ENCODE data around the gene PDE4A. TPM values are rescaled to one million over a fixed set of nuclear protein-coding genes. Genes with fewer than 3 reads are reported as not detected.

PDE4A gene
- polyA plus RNA-seq, 2 of the 4 experiments (the other 2 are of a cell fraction): 1.2 to 3.7 TPM

- peak; percentile 82 to 83; a peak in 5 of 6 replicates for ATAC-seq
These were observed 51.6 kb downstream of the PDE4A start for GRCh38 chr19:10471909-10472308.

GRCh38 chr19:10473192-10473591 lies 52.9 kb downstream of the PDE4A start:
- Histone ChIP-seq H3K27ac (no peak overlapping the region), H3K4me1 (no peaks in the 10 kb centered on the region), H3K4me2 (no peak overlapping the region), H3K9me3 (no peaks in the 10 kb centered on the region), H3K4me3 (no peak overlapping the region)
- WGBS (ENCODE audit: missing lambda C conversion rate): 66% methylated on average over 5 of the region's 5 CpGs
- no peak for FAIRE-seq
- DNase-seq (ENCODE audit: low read depth in 1 of 2, low spot score in 1 of 2): no peak
- POLR2A ChIA-PET: interaction anchor here (1.0 kb wide), 1 partner anchor 11 kb away, joined by 3 read pairs; no protein-coding TSS in a partner anchor
- ATAC-seq: no peak
- no peak for TF ChIP-seq PBX3 (IDR thresholded peaks at IDR 0.05)
- TF ChIP-seq BHLHE40 (IDR thresholded peaks at IDR 0.05; ENCODE audit: low read depth, low read length): no peak
- no peak for TF ChIP-seq HES2 (IDR thresholded peaks at IDR 0.05)
- CTCF ChIA-PET: interaction anchor here (1.2 to 2.0 kb wide), 4 partner anchors 11 to 55 kb away, joined by 5 to 10 read pairs (median 6); no protein-coding TSS in a partner anchor

More at GRCh38 chr19:10471909-10472308, 51.6 kb downstream of the PDE4A start:
- WGBS (ENCODE audit: missing lambda C conversion rate): 22% methylated on average over 6 of the region's 6 CpGs
- no peaks in the 10 kb centered on the region for H3K4me1 ChIP-seq
- FAIRE-seq (no peak), DNase-seq (ENCODE audit: low read depth in 1 of 2, low spot score in 1 of 2) (peak; percentile 28 to 62)
- H3K9me3 ChIP-seq: no peaks in the 10 kb centered on the region
- H3K4me3 ChIP-seq: no peak overlapping the region
- ChIA-PET CTCF (interaction anchor here (0.5 to 2.0 kb wide), 7 partner anchors 10 to 228 kb away, joined by 3 to 10 read pairs (median 4); no protein-coding TSS in a partner anchor), POLR2A (no interaction called here)
- TF ChIP-seq EHF (CRISPR knock-in tag; IDR thresholded peaks at IDR 0.05) (no peak), RAD21 (conservative IDR thresholded peaks at IDR 0.05 in 1 of 2, IDR thresholded peaks at IDR 0.05 in 1 of 2) (peak in 1 of 2 experiments; percentile 39; a peak in 1 of 5 replicates), CTCF (IDR thresholded peaks at IDR 0.05) (peak; percentile 39; the same call in 2 of the 3 replicates), SMC3 (IDR thresholded peaks at IDR 0.05) (0 out of 3 replicates have a peak, but pooled peaks have one; percentile 25)
- no peak overlapping the region for H3K4me2 ChIP-seq
- H3K27ac ChIP-seq: no peak overlapping the region

- Histone ChIP-seq H3K27ac (no peak overlapping the region), H3K9me3 (no peaks in the 10 kb centered on the region), H3K4me3 (no peak overlapping the region), H3K4me2 (no peak overlapping the region), H3K4me1 (peaks cover 3% of the 10 kb centered on the region; the same call in 1 of the 3 replicates)
- no peak for ATAC-seq
- FAIRE-seq: no peak
- TF ChIP-seq PBX3 (IDR thresholded peaks at IDR 0.05) (no peak), GATA3 (IDR thresholded peaks at IDR 0.05; ENCODE audit: borderline replicate concordance) (no peak), BCL3 (IDR thresholded peaks at IDR 0.05) (no peak), ZSCAN20 (CRISPR knock-in tag; IDR thresholded peaks at IDR 0.05) (no peak), MAFK (IDR thresholded peaks at IDR 0.05; ENCODE audit: partially characterized antibody) (no peak), FOSL2 (IDR thresholded peaks at IDR 0.05) (no peak), FOSL2 (CRISPR knock-in tag; IDR thresholded peaks at IDR 0.05) (no peak), CHD4 (IDR thresholded peaks at IDR 0.05; ENCODE audit: borderline replicate concordance) (no peak), HOXB5 (CRISPR knock-in tag; IDR thresholded peaks at IDR 0.05) (no peak), MAZ (IDR thresholded peaks at IDR 0.05; ENCODE audit: borderline replicate concordance, low read depth, low read length) (no peak), NFE2L2 (conservative IDR thresholded peaks at IDR 0.05; ENCODE audit: low read length) (no peak), HES2 (IDR thresholded peaks at IDR 0.05) (no peak)
- CTCF ChIA-PET: interaction anchor here (1.5 kb wide), 1 partner anchor 9 kb away, joined by 5 read pairs; no protein-coding TSS in a partner anchor
- WGBS (ENCODE audit: missing lambda C conversion rate): 42% methylated on average over 6 of the region's 6 CpGs
- POLR2A ChIA-PET: no interaction called here
- DNase-seq (ENCODE audit: low read depth in 1 of 2, low spot score in 1 of 2): no peak
These were observed 54.7 kb downstream of the PDE4A start for GRCh38 chr19:10474962-10475451.

All from A549 (cell line).